GM12875 (cell line): ENCODE results near the gene GOLT1B.
A peak's percentile ranks its signal among the peaks of the same experiment; 100 is the strongest.

Experiments used
- H3K4me3 ChIP-seq: one replicate; pipeline ENCODE4 v1.5.1; 2011; ENCODE audit warnings: low read depth, low read length, control low read depth
- TF ChIP-seq, protein P1 (sequence below): IDR thresholded peaks from 2 replicates; pipeline ENCODE4 v1.5.1; 2011; ENCODE audit warnings: low read depth, mild to moderate bottlenecking, control low read depth, inconsistent platforms, low read length, moderate library complexity, borderline replicate concordance; ENCODE audit not compliant: insufficient read depth

The GOLT1B gene

DNA sequence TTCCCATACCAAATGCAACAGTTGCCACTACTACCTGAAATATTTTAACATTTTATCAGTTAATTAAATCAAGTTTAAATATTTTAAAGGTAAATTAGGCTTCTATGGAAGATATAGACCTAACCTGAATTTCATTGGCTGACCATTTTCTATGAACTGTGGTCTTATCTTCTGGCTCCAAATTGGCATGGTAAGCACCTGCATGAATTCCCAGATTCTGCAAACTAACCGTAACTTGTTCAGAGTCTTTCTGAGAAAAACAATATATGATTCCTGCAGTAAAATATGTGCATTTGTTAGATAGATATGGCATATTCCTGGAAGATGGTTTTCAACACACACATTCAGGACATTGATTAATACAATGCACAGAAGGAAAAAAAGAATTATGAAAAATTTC, 26.0 kb upstream of the GOLT1B start:
- H3K4me3 ChIP-seq: no peak overlapping the region
- TF ChIP-seq, protein P1, sequence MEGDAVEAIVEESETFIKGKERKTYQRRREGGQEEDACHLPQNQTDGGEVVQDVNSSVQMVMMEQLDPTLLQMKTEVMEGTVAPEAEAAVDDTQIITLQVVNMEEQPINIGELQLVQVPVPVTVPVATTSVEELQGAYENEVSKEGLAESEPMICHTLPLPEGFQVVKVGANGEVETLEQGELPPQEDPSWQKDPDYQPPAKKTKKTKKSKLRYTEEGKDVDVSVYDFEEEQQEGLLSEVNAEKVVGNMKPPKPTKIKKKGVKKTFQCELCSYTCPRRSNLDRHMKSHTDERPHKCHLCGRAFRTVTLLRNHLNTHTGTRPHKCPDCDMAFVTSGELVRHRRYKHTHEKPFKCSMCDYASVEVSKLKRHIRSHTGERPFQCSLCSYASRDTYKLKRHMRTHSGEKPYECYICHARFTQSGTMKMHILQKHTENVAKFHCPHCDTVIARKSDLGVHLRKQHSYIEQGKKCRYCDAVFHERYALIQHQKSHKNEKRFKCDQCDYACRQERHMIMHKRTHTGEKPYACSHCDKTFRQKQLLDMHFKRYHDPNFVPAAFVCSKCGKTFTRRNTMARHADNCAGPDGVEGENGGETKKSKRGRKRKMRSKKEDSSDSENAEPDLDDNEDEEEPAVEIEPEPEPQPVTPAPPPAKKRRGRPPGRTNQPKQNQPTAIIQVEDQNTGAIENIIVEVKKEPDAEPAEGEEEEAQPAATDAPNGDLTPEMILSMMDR: no peak

DNA sequence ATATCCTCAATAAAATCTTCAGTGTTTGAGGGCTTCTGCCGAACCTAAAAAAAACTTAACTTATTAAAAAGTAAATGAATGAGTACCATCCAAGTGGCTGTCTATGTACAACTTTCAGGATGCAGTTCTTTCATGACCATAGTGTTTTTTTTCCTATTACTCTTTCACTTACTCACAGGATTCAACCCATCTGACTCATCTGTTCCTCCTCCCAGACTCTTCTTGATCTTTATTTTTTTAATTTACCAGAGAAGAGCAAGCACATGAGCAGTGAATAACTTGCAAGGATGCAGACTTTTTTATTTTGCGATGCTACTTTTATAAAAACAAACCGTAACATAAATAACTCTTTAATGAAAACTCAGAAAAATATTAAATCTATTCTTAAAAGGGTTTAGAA, 24.6 kb upstream of the GOLT1B start:
- TF ChIP-seq, protein P1: no peak
- H3K4me3 ChIP-seq: no peak overlapping the region

DNA sequence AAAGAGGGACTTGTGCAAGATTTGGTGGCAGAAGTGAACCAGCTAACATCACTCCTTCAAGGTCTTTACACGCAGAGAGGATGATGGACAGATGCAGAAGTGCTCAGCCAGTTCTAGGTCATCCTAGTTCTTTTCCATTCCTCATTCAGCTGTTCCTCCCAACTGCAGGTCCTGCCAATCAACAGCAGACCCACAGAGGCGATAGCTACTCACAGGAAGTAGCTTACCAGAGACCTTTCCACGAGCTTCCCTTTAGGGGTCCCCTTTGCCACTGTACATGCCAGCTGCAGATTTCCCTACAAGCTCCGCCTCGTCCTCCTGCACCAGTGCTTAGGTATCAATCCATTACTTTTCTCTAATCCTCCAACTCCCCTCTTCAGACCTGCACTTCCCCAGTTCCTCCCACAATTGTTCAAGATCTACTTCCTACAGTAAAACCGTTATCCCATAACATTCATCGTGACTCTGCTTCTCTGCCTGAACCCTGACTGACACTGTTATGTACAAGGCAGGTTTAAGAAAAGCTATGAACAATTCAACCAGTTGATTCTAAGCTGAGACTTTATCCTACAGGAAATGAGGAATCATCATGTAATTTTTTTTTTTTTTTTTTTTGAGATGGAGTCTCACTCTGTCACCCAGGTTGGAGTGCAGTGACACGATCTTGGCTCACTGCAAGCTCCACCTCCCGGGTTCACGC, 22.7 kb upstream of the GOLT1B start:
- H3K4me3 ChIP-seq: no peak overlapping the region
- TF ChIP-seq, protein P1: no peak

DNA sequence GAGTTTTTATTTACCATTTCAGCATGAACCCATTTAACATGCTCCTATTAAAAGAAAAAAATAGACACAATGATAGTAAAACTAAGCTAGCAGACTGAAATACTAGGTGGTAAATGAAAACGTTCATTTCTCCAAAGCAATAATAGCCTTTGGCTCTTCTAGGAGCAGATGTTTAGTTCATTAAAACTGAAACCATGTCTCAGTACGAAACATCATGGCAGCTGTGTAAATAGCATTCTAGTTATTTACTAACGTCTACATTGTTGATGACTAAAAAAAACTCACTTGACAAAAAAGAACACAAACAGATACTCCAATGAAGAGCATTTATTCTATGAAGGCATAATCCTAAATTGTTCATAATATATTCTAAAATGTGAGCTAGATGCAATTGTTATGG, 18.1 kb upstream of the GOLT1B start:
- TF ChIP-seq, protein P1: no peak
- H3K4me3 ChIP-seq: no peak overlapping the region

DNA sequence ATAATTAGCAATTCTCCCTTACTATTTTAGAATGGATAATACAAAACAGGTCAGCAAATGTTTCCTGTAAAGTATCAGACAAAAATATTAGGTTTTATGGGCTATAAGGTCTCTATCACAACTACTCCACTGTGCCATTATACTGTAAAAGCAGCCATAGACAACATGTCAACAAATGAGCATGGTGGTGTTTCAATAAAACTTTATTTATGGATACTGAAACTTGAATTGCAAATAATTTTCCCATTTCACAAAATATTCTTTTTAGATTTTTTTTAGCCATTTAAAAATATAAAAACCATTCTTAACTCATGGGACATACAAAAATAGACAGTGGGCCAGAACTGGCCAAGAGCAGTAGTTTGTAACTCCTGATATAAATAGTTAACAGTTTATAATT, 15.6 kb upstream of the GOLT1B start:
- TF ChIP-seq, protein P1: no peak
- H3K4me3 ChIP-seq: no peak overlapping the region

DNA sequence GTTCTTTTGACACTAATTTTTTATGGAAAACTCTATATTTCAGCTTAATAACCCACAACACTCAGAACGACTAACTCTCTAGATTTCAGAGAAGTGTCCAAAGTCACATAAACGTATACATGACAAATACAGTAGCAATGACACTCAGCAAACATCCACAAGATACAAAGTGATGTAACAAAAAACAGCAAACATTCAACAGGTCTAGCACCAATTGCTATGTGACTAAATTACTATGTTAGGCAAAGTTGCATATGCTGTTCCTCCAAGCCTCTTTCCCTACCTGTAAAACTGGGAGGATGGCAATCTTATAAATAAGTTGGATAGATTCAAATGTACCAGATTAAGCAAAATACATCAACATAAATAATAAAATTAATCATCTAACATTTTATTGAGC, 1.8 kb upstream of the GOLT1B start:
- no peak overlapping the region for H3K4me3 ChIP-seq

DNA sequence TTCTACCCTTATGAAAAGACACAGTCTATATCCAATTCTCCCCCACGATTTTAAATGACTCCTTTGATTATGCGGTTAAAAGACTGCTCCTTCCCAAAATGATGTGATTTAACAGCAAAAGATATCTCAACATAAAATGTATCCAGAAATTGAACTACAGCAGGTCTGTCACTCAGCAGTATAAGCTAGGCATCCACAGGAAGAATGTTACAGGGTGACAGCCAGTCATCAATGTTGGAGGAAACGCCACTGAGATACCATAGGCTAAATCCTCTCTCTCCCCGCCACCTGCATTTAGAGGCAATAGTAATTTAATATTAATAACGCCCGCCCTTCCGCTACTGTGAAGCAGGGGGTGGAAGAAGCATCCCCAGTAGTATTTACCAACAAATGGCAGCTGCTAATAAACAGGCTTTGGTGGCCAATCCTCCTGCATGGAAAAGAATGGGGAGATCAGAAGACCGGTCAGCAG, 767 bp upstream of the GOLT1B start:
- peak overlapping the region; percentile 79 for H3K4me3 ChIP-seq
- TF ChIP-seq, protein P1: no peak

More for the DNA sequence above, 1.8 kb upstream of the GOLT1B start:
- TF ChIP-seq, protein P1: no peak
